Left cardiac atrium (tissue), 4 donors: ENCODE data around the gene FUT3. TPM values are rescaled to one million over a fixed set of nuclear protein-coding genes. Genes with fewer than 3 reads are reported as not detected.
A peak's percentile ranks its signal among the peaks of the same experiment; 100 is the strongest.

ENCODE experiments used
- ATAC-seq, 2 donors: fragments of 200-7000 bp; cut with Tn5 transposase; one replicate each; pipeline ENCODE4 v1.9.1; 2020; ENCODE audit warnings: mild to moderate bottlenecking in 2 of 2, moderate library complexity in 2 of 2
- DNase-seq: peaks from one replicate; pipeline ENCODE4 v3.0.0-alpha.2; 2020
- intact Hi-C, 2 donors: fragments of 100-400 bp; cut with DNase I; formaldehyde crosslinking; loops; one replicate each; pipeline versions ENCODE4 v1.14.1 to v1.15.1; 2022 to 2023
- long read RNA-seq: library from polyadenylated mRNA; unstranded; transcript quantifications from one replicate; pipeline ENCODE4 v2.0.0, GENCODE V29; 2021
- total RNA-seq, 2 donors: library from RNA; stranded (reverse); fragmentation: NEBNext Ultra II Directional; extraction: Animal tissue kit (Norgen Biotek cat#: 25700); gene quantifications; one replicate each; pipeline ENCODE4 v1.2.1, GENCODE V29; 2021
- donor health status: DM: no; HTN: yes; CAD: no.
- donor health status: DM: no; HTN: yes; CAD: no; lungs with severe emphysema.
- donor health status: DM: yes; HTN: yes; CAD: no.
- donor health status: Dilated cardiomyopathy.

The FUT3 gene
- total RNA-seq: not detected
- long read RNA-seq: 0 reads

GRCh38 chr19:5851302-5851701 lies at the start of gene FUT3:
TSS of gene FUT3 (minus strand) at chr19:5851449.
- ATAC-seq (no peak), DNase-seq (no peak)
- intact Hi-C loops: no loop called here

DNA sequence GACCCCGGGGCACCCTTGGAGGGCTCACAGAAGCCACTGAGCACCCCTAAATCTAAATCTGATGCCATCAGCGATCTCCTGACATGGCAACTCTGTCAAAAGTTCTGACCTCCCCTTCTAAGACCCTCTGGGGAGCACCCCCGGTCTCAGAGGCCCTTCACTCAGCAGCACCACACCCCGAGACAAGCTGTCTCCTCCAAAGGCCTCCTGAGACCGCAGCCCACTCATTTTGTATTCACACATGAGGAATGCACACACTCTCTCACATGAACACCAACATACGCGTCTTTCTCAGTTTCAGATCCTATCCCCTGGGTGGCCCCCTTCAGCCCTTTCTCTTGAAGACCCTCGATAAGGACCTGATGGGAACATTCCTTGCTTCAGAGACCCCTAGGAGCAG lies 49.7 kb upstream of the FUT3 start:
- intact Hi-C loops: no loop called here
- no peak for DNase-seq
- no peak for ATAC-seq

DNA sequence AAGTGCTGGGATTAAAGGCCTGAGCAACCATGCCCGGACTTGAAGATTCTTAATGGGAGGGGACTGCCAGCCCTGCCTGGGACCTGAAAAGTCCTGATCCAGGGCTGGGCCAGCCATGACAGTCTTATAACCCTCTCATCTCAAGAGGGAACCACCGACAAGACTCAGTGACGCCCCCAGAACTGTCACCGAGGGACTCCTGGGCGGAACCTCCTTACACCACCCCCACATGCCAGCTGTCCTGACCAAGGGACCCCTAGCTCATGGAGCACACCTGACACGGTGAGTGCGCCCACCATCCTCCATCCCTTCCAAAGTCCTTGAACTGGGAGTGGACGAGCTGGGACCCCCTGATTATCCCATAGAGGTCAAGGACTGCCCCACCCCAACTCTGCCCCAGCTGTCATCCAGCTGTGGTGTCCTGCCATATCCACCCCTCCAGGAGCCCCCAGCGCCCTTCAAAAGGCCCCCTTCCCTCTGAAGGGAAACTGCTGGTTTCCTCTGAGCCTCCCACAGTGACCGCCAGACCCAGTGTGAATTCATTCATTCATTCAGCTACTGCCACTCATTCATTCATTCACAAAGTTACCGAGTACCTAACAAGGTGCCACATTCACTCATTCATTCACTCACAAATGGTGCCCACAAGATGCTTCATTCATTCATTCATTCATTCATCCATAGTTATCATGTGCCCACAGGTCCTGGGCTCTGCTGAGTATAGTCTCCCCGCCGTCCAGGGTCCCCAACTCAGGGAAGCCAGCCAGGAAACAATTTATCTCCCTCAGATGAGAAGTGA lies 48.7 kb upstream of the FUT3 start:
- intact Hi-C loops: no loop called here
- DNase-seq: no peak
- ATAC-seq: no peak

GRCh38 chr19:5897189-5897969 lies 46.1 kb upstream of the FUT3 start:
- ATAC-seq (no peak), DNase-seq (no peak)
- intact Hi-C loops: no loop called here

DNA sequence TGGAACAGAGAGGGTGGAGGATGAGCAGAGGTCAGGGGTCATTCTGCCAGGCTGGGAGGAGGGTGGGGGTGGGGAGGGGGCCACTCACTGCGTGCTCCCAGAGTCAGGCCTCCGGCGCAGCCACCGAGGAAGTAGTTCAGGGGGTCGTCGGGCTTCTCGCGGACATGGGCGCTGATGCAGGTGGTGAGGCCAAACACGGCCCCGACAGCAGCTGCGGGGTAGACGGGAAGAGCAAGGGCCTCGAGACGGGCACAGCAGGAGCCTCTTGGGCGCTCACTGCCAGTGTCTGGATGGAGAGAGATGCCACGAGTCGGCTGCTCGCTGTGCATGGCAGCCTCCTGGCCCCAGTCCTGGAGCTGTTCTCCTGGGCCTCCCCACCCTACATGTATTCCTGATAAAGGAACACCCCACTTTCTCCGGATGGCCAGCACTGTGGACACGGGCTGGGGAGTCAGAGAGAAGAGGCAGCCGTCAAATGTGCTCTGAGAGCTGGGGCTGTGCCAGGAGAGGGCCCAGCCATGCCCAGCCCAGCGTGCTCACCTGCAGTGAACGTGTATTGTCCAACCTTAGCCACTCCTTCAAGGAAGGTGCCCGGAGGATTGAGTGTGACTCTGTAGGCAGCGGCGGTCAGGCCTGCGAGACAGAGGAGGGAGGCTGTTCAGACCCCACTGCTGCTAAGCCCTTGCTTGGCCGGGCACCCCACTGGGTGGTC lies 45.3 kb upstream of the FUT3 start:
- DNase-seq: no peak
- intact Hi-C loops: no loop called here

DNA sequence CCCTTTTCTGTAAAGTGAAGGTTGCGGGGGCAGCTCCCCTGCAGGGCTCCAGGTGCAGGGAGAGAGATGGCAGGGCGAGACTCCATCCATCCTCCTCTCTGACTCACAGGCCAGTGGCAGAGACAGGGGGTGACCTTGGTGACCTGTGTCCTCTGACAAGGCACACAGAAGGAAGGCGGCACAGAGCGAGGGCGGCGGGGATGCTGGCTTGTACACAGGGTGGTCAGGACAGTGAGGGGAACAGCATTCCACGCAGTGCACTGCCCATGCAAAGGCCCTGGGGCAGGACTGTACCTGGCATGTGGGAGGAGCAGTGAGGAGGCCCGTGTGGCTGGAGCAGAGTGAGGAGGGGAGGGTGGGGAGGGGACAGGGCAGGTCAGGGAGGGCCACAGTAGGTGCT lies 44.6 kb upstream of the FUT3 start:
- no peak for ATAC-seq
- DNase-seq: no peak
- intact Hi-C loops: loop anchor here in 1 of 2 donors (2.0 kb wide), 1 partner anchor 91 kb away; the partner anchor contains the start of gene NRTN

More for the DNA sequence above, 45.3 kb upstream of the FUT3 start:
- no peak for ATAC-seq

GRCh38 chr19:5895409-5895808 lies 44.2 kb upstream of the FUT3 start:
- intact Hi-C loops: loop anchor here in 1 of 2 donors (2.0 kb wide), 1 partner anchor 91 kb away; the partner anchor contains the start of gene NRTN
- DNase-seq (no peak), ATAC-seq (peak; percentile 18 to 24)

- DNase-seq (no peak), ATAC-seq (peak; percentile 1 to 24)
- intact Hi-C loops: loop anchor here (2.0 to 5.0 kb wide), 3 partner anchors 68 to 93 kb away; partner anchors contain the start of gene NRTN (in 1 of the 2)
These were observed 43.6 kb upstream of the FUT3 start for GRCh38 chr19:5894704-5895349.

- DNase-seq: peak; percentile 84
- peak; percentile 76 to 80 for ATAC-seq
- intact Hi-C loops: loop anchor here (2.0 to 5.0 kb wide), 3 partner anchors 67 to 92 kb away; partner anchors contain the start of gene NRTN (in 1 of the 2)
These were observed 42.9 kb upstream of the FUT3 start for GRCh38 chr19:5893907-5894703.

GRCh38 chr19:5893296-5893903 lies 42.2 kb upstream of the FUT3 start:
- DNase-seq (no peak), ATAC-seq (no peak)
- intact Hi-C loops: loop anchor here (5.0 kb wide), 2 partner anchors 66 to 91 kb away; no protein-coding TSS in a partner anchor

DNA sequence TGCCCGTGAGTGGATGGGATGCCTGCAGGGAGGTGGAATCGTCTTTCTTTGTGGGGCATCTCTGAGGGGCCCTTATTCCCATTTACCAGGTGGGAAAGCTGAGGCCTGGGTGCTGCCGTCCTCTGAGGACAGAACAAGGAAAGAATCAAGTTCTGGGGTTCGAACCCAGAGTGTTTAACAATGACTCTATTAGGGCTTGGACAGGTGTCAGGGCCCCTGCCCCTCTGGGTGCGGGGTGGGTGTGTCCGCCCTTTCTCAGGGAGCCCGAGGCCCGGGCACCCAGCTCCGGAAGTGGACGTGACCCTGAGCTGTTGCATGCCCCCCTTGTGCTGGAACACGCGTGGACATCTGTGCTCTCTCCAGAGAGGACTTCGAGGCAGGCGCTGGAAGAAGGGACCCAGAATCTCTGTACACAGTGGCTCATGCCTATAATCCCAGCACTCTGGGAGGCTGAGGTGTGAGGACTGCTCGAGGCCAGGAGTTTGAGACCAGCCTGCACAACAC lies 41.6 kb upstream of the FUT3 start:
- DNase-seq (no peak), ATAC-seq (no peak)
- intact Hi-C loops: loop anchor here (5.0 kb wide), 2 partner anchors 66 to 91 kb away; no protein-coding TSS in a partner anchor

- intact Hi-C loops: loop anchor here (5.0 kb wide), 2 partner anchors 65 to 90 kb away; no protein-coding TSS in a partner anchor
- peak; percentile 64 for DNase-seq
- peak; percentile 43 to 54 for ATAC-seq
These were observed 40.9 kb upstream of the FUT3 start for GRCh38 chr19:5891938-5892771.

DNA sequence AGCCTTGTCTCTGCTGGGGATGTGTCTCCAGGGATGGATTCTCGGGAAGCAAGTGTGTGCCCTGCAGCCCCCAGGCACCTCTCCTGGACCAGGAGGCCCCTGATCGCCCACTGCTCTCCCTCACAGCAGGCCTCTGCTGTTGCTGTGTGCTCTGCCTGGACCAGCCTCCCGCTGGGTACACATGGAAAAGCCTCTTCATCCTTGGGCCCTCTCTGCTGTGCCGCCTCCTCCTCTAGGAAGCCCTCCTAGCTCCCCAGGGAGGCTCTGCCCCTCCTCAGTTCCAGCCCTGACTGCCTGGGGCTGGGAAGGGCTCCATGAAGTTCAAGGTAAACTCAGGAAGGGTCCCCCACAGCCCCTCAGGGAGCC lies 40.3 kb upstream of the FUT3 start:
- intact Hi-C loops: loop anchor here (5.0 kb wide), 2 partner anchors 64 to 89 kb away; no protein-coding TSS in a partner anchor
- ATAC-seq: no peak

DNA sequence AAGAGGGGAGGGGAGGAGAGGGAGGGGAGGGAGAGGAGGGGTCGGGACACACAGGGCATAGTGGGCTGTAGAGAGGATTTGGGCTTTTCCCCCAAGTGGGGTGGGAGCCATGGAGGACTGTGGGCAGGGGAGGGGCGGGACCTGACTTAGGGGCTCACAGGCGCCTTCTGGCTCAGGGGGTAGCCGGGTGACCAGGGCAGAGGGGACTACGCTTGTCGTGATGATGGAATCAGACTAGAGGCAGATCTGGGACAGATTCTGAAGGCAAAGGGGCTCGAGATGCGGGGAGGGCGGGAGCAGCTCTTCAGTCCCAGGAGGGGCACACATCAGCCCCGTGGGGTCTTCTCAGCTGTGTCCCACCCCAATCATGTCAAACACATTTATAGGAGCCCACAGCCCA lies 38.9 kb upstream of the FUT3 start:
- DNase-seq: no peak
- no peak for ATAC-seq
- intact Hi-C loops: loop anchor here (5.0 kb wide), 2 partner anchors 63 to 88 kb away; no protein-coding TSS in a partner anchor

More for the DNA sequence above, 40.3 kb upstream of the FUT3 start:
- DNase-seq: no peak

DNA sequence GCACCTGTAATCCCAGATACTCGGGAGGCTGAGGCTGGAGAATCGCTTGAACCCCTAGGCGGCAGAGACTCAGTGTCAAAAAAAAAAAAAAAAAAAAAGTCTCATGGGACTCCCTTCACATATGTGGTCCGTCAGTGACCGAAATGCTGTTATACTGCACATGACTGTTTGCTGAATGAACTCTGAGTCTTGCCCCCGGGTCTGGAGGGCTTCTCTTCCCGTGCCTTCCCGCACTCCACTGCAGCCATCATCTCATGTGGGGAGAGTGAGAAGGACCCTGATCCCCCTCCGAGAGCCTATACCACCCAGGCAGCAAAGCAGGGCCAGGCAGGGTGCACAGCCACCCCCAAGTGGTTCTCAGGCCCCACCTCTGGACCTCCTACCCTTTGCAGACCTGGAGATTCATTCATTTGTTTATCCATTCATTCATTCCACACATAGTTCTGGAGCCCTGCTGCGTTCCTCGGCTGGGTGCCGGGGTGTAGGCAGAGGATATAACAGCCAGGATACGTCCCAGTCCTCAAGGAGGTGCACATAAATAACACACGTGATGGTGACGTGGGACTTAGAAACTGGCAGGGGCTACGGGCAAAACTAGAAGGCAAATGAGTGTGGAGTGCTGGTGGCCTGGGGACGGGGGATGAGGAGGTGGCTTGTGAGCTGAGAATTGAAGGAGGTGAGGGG lies 38.2 kb upstream of the FUT3 start:
- intact Hi-C loops: no loop called here
- ATAC-seq (no peak), DNase-seq (no peak)
